ENCODE results near the gene CFAP54. TPM values are rescaled to one million over a fixed set of nuclear protein-coding genes. Genes with fewer than 3 reads are reported as not detected.

The CFAP54 gene
- total RNA-seq, 3 donors from 2014 or later, result 0.43 to 1.9 (median 0.82) TPM

GRCh38 chr12:96901175-96901574, 411.8 kb downstream of the CFAP54 start:
- TF ChIP-seq, protein P1, sequence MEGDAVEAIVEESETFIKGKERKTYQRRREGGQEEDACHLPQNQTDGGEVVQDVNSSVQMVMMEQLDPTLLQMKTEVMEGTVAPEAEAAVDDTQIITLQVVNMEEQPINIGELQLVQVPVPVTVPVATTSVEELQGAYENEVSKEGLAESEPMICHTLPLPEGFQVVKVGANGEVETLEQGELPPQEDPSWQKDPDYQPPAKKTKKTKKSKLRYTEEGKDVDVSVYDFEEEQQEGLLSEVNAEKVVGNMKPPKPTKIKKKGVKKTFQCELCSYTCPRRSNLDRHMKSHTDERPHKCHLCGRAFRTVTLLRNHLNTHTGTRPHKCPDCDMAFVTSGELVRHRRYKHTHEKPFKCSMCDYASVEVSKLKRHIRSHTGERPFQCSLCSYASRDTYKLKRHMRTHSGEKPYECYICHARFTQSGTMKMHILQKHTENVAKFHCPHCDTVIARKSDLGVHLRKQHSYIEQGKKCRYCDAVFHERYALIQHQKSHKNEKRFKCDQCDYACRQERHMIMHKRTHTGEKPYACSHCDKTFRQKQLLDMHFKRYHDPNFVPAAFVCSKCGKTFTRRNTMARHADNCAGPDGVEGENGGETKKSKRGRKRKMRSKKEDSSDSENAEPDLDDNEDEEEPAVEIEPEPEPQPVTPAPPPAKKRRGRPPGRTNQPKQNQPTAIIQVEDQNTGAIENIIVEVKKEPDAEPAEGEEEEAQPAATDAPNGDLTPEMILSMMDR (IDR thresholded peaks at IDR 0.05), result no peak
- Histone ChIP-seq H3K4me1 (ENCODE audit: low read depth) (no peaks in the 10 kb centered on the region), H3K9me3 (no peaks in the 10 kb centered on the region), H3K36me3 (ENCODE audit: low read depth) (no peaks in the 10 kb centered on the region), H3K4me3 (no peak overlapping the region)
- DNase-seq (no peak), ATAC-seq (no peak)
- intact Hi-C loops (cut with DNase I, micrococcal nuclease), result no loop called here

GRCh38 chr12:96902076-96902475, 412.7 kb downstream of the CFAP54 start:
- DNase-seq (no peak), ATAC-seq (no peak)
- no peaks in the 10 kb centered on the region for H3K4me1 ChIP-seq (ENCODE audit: low read depth)
- no peak overlapping the region for H3K4me3 ChIP-seq
- TF ChIP-seq, protein P1 (IDR thresholded peaks at IDR 0.05), result no peak
- intact Hi-C loops (cut with DNase I, micrococcal nuclease), result no loop called here
- no peaks in the 10 kb centered on the region for H3K9me3 ChIP-seq
- no peaks in the 10 kb centered on the region for H3K36me3 ChIP-seq (ENCODE audit: low read depth)

- H3K4me3 ChIP-seq, result peak overlapping the region; percentile 83
- H3K36me3 ChIP-seq (ENCODE audit: low read depth), result no peaks in the 10 kb centered on the region
- ATAC-seq, result no peak
- TF ChIP-seq, protein P1 (IDR thresholded peaks at IDR 0.05), result no peak
- intact Hi-C loops (cut with DNase I, micrococcal nuclease), result no loop called here
- DNase-seq, result no peak
- H3K4me1 ChIP-seq (ENCODE audit: low read depth), result no peaks in the 10 kb centered on the region
- no peaks in the 10 kb centered on the region for H3K9me3 ChIP-seq
These were observed 417.1 kb downstream of the CFAP54 start for GRCh38 chr12:96906498-96906848.

GRCh38 chr12:96906849-96907670, 417.7 kb downstream of the CFAP54 start, which contains the start of gene NEDD1:
Gene NEDD1, plus strand, starts transcription at chr12:96907257. Its CDS starts 2,503 bp downstream, at chr12:96909760.
- peak within 1 kb of the TSS; percentile 83 for H3K4me3 ChIP-seq
- ATAC-seq, result peak; percentile 95
- TF ChIP-seq, protein P1 (IDR thresholded peaks at IDR 0.05), result no peak
- H3K4me1 ChIP-seq (ENCODE audit: low read depth), result no peaks in the 10 kb centered on the region
- intact Hi-C loops (cut with DNase I, micrococcal nuclease), result no loop called here
- no peaks in the 10 kb centered on the region for H3K36me3 ChIP-seq (ENCODE audit: low read depth)
- DNase-seq, result peak; percentile 91 to 92 (median 91)
- no peaks in the 10 kb centered on the region for H3K9me3 ChIP-seq

- TF ChIP-seq, protein P1 (IDR thresholded peaks at IDR 0.05), result no peak
- Histone ChIP-seq H3K4me3 (peak overlapping the region; percentile 83), H3K4me1 (ENCODE audit: low read depth) (no peaks in the 10 kb centered on the region), H3K36me3 (ENCODE audit: low read depth) (no peaks in the 10 kb centered on the region), H3K9me3 (no peaks in the 10 kb centered on the region)
- intact Hi-C loops (cut with DNase I, micrococcal nuclease), result no loop called here
- peak in 2 of 3 donors; percentile 35 to 41 for DNase-seq
- peak; percentile 63 for ATAC-seq
These were observed 418.5 kb downstream of the CFAP54 start for GRCh38 chr12:96907671-96908422.

Data from mucosa of descending colon (tissue), 3 donors.